H1 (cell line): Measurements from ENCODE around the gene TMEM269. TPM values are rescaled to one million over a fixed set of nuclear protein-coding genes. Genes with fewer than 3 reads are reported as not detected.

ENCODE experiments used
- CTCF ChIA-PET: fragments of 300-600 bp; sonication (Branson Sonifier 250); formaldehyde crosslinking; loops from one replicate; lab custom pipeline; 2021; ENCODE audit not compliant: partially characterized antibody; lab: Charles Lee
- POLR2A ChIA-PET: fragments of 300-600 bp; sonication (Branson Sonifier 250); formaldehyde crosslinking; loops from one replicate; lab custom pipeline; 2021; ENCODE audit warnings: inconsistent platforms; ENCODE audit not compliant: partially characterized antibody; lab: Charles Lee
- DNase-seq, 2 experiments: peaks; one replicate each; pipeline versions ENCODE4 v3.0.0 to v3.0.0-alpha.2; 2010 to 2022; ENCODE audit warnings: low spot score in 2 of 2, low read depth in 1 of 2, mixed read lengths in 1 of 2
- FAIRE-seq: peaks from 2 replicates; lab custom pipeline; 2011; peaks lifted over from hg19 to GRCh38; lab: Jason Lieb, UNC
- H2AFZ ChIP-seq: 2 replicates; pipeline ENCODE4 v1.8.1; 2012; ENCODE audit warnings: low read length, inconsistent platforms
- H2AK5ac ChIP-seq: 2 replicates; pipeline ENCODE4 v1.6.1; 2013; ENCODE audit warnings: low read depth, low read length
- H2BK120ac ChIP-seq: replicated peaks from 2 replicates; pipeline ENCODE3; 2013; ENCODE audit warnings: low read depth, low read length, inconsistent platforms
- H2BK12ac ChIP-seq: 2 replicates; pipeline ENCODE4 v1.6.1; 2013; ENCODE audit warnings: low read depth, low read length
- H2BK15ac ChIP-seq: 2 replicates; pipeline ENCODE4 v1.6.1; 2013; ENCODE audit warnings: low read length
- H2BK20ac ChIP-seq: 2 replicates; pipeline ENCODE4 v1.6.1; 2013; ENCODE audit warnings: low read length
- H2BK5ac ChIP-seq: 2 replicates; pipeline ENCODE4 v1.6.1; 2013; ENCODE audit warnings: low read depth, low read length
- H3K14ac ChIP-seq: 2 replicates; pipeline ENCODE4 v1.6.1; 2013; ENCODE audit warnings: inconsistent platforms; ENCODE audit not compliant: insufficient read length
- H3K18ac ChIP-seq: 2 replicates; pipeline ENCODE4 v1.6.1; 2013; ENCODE audit warnings: low read length; ENCODE audit errors: extremely low read depth
- H3K23ac ChIP-seq: 2 replicates; pipeline ENCODE4 v1.6.1; 2013; ENCODE audit warnings: inconsistent platforms; ENCODE audit not compliant: insufficient read length
- H3K23me2 ChIP-seq: 2 replicates; pipeline ENCODE4 v1.6.1; 2013; ENCODE audit warnings: low read depth, low read length
- H3K27ac ChIP-seq: 2 replicates; pipeline ENCODE4 v1.6.1; 2011; ENCODE audit warnings: low read depth, low read length, inconsistent platforms
- H3K27me3 ChIP-seq, 4 experiments: replicated peaks in 1 of 4; 1 replicate in 1 of 4; 2 replicates in 3 of 4; pipeline versions ENCODE4 v1.6.1 to v1.8.1; 2011 to 2013; ENCODE audit warnings: low read length in 3 of 4, mild to moderate bottlenecking in 3 of 4, inconsistent platforms in 2 of 4, mixed read lengths in 2 of 4, moderate library complexity in 1 of 4; ENCODE audit not compliant: control insufficient read depth in 3 of 4, insufficient read depth in 3 of 4; ENCODE audit errors: extremely low read depth in 1 of 4
- H3K36me3 ChIP-seq, 4 experiments: 2 replicates each; pipeline versions ENCODE4 v1.6.1 to v1.8.1; 2011 to 2013; ENCODE audit warnings: mild to moderate bottlenecking in 4 of 4, low read length in 3 of 4, moderate library complexity in 2 of 4, control low read depth in 1 of 4, inconsistent platforms in 1 of 4; ENCODE audit not compliant: insufficient read depth in 4 of 4, control insufficient read depth in 2 of 4
- H3K4ac ChIP-seq: replicated peaks from 2 replicates; pipeline ENCODE3; 2013; ENCODE audit warnings: low read length, low read depth, mixed read lengths, inconsistent platforms; ENCODE audit not compliant: insufficient read length
- H3K4me1 ChIP-seq, 4 experiments: replicated peaks in 1 of 4; 1 replicate in 1 of 4; 2 replicates in 3 of 4; pipeline versions ENCODE4 v1.6.1 to v1.8.1; 2011 to 2013; ENCODE audit warnings: low read length in 3 of 4, inconsistent platforms in 2 of 4, mixed read lengths in 1 of 4; ENCODE audit not compliant: insufficient read depth in 4 of 4, control insufficient read depth in 3 of 4
- H3K4me2 ChIP-seq, 2 experiments: 2 replicates each; pipeline versions ENCODE4 v1.6.1 to v1.8.1; 2011 to 2013; ENCODE audit warnings: low read depth in 2 of 2, low read length in 2 of 2, control low read depth in 1 of 2, inconsistent platforms in 1 of 2, mild to moderate bottlenecking in 1 of 2; ENCODE audit not compliant: insufficient read depth in 1 of 2
- H3K4me3 ChIP-seq, 4 experiments: fragments of 200-600, 300-600 bp in 1 of 4; sonication (generic), shearing (Covaris generic), sonication (Bioruptor Twin) in 1 of 4; 2 replicates each; pipeline versions ENCODE4 v1.5.1 to v1.8.1; 2011 to 2016; ENCODE audit warnings: low read length in 4 of 4, low read depth in 3 of 4, control low read depth in 2 of 4, inconsistent platforms in 2 of 4, mild to moderate bottlenecking in 2 of 4, mixed read lengths in 1 of 4, moderate library complexity in 1 of 4; ENCODE audit not compliant: insufficient read depth in 2 of 4; ENCODE audit errors: extremely low read depth in 1 of 4
- H3K56ac ChIP-seq: replicated peaks from 2 replicates; pipeline ENCODE3; 2013; ENCODE audit warnings: low read depth, mild to moderate bottlenecking, mixed read lengths, low read length, inconsistent platforms; ENCODE audit not compliant: insufficient read length
- H3K79me1 ChIP-seq: 2 replicates; pipeline ENCODE4 v1.6.1; 2013; ENCODE audit warnings: low read depth, low read length, control low read depth
- H3K79me2 ChIP-seq, 2 experiments: 2 replicates each; pipeline versions ENCODE4 v1.6.1 to v1.8.1; 2012 to 2013; ENCODE audit warnings: low read length in 2 of 2, mild to moderate bottlenecking in 2 of 2, inconsistent platforms in 1 of 2; ENCODE audit not compliant: insufficient read depth in 2 of 2, control insufficient read depth in 1 of 2
- H3K9ac ChIP-seq, 4 experiments: replicated peaks in 1 of 4; 1 replicate in 1 of 4; 2 replicates in 3 of 4; pipeline versions ENCODE4 v1.6.1 to v1.8.1; 2011 to 2013; ENCODE audit warnings: low read depth in 3 of 4, low read length in 3 of 4, control low read depth in 2 of 4, mild to moderate bottlenecking in 2 of 4, moderate library complexity in 2 of 4, inconsistent platforms in 1 of 4; ENCODE audit errors: extremely low read depth in 1 of 4
- H3K9me3 ChIP-seq, 2 experiments: 2 replicates each; pipeline versions ENCODE4 v1.6.1 to v1.8.1; 2012 to 2013; ENCODE audit warnings: mild to moderate bottlenecking in 2 of 2, moderate library complexity in 2 of 2, control low read depth in 1 of 2, inconsistent platforms in 1 of 2, low read depth in 1 of 2, low read length in 1 of 2, mixed read lengths in 1 of 2; ENCODE audit not compliant: insufficient read depth in 2 of 2
- H4K20me1 ChIP-seq, 2 experiments: replicated peaks in 1 of 2; 2 replicates each; pipeline versions ENCODE3 to v1.8.1; 2011 to 2013; ENCODE audit warnings: inconsistent platforms in 2 of 2, low read length in 2 of 2, mild to moderate bottlenecking in 1 of 2; ENCODE audit not compliant: insufficient read depth in 2 of 2, control insufficient read depth in 1 of 2
- H4K5ac ChIP-seq: 2 replicates; pipeline ENCODE4 v1.6.1; 2013; ENCODE audit warnings: low read length, low read depth, mixed read lengths, inconsistent platforms; ENCODE audit not compliant: insufficient read length
- H4K8ac ChIP-seq: 2 replicates; pipeline ENCODE4 v1.8.0; 2013; ENCODE audit warnings: mild to moderate bottlenecking, moderate library complexity, low read length, inconsistent platforms; ENCODE audit not compliant: insufficient read depth; ENCODE audit errors: extremely low read depth
- H4K91ac ChIP-seq: replicated peaks from 2 replicates; pipeline ENCODE3; 2013; ENCODE audit warnings: low read length, mixed read lengths, inconsistent platforms; ENCODE audit not compliant: insufficient read length
- ASH2L ChIP-seq: fragments of 200-600, 300-600 bp; sonication (generic); IDR thresholded peaks from one replicate; pipeline ENCODE4 v1.7.1; 2017; ENCODE audit warnings: low read length
- BACH1 ChIP-seq: IDR thresholded peaks from 2 replicates; pipeline ENCODE4 v1.6.1; 2012; ENCODE audit warnings: low read length, improper control_type of control experiment
- CEBPB ChIP-seq: IDR thresholded peaks from 2 replicates; pipeline ENCODE4 v1.6.1; 2012; ENCODE audit warnings: low read depth, low read length
- E2F6 ChIP-seq: IDR thresholded peaks from 2 replicates; pipeline ENCODE4 v1.6.1; 2012; ENCODE audit warnings: inconsistent platforms
- HDAC6 ChIP-seq: IDR thresholded peaks from one replicate; pipeline ENCODE4 v1.7.1; 2012; ENCODE audit warnings: low read depth, mild to moderate bottlenecking, inconsistent platforms, low read length, moderate library complexity
- JUND ChIP-seq: IDR thresholded peaks from 2 replicates; pipeline ENCODE4 v1.6.1; 2011; ENCODE audit warnings: mild to moderate bottlenecking, improper control_type of control experiment, low read length
- POLR2AphosphoS5 ChIP-seq: IDR thresholded peaks from 2 replicates; pipeline ENCODE4 v1.6.1; 2011; ENCODE audit warnings: low read depth, low read length
- SP4 ChIP-seq: IDR thresholded peaks from 2 replicates; pipeline ENCODE4 v1.6.1; 2012; ENCODE audit warnings: low read length, inconsistent platforms
- SRF ChIP-seq: IDR thresholded peaks from 2 replicates; pipeline ENCODE4 v1.6.1; 2011; ENCODE audit warnings: mild to moderate bottlenecking, low read depth, low read length, moderate library complexity
- TAF1 ChIP-seq: IDR thresholded peaks from 2 replicates; pipeline ENCODE4 v1.6.1; 2011; ENCODE audit warnings: mild to moderate bottlenecking, low read depth, low read length
- TAF7 ChIP-seq: optimal IDR thresholded peaks from 2 replicates; pipeline ENCODE3; 2011; ENCODE audit warnings: low read depth, mild to moderate bottlenecking, inconsistent platforms, low read length, moderate library complexity, borderline replicate concordance
- TBP ChIP-seq: IDR thresholded peaks from 2 replicates; pipeline ENCODE4 v1.6.1; 2011; ENCODE audit warnings: low read depth, low read length, improper control_type of control experiment
- TEAD4 ChIP-seq: IDR thresholded peaks from 2 replicates; pipeline ENCODE4 v1.6.1; 2012; ENCODE audit warnings: low read depth, low read length, inconsistent platforms, mixed read lengths
- USF2 ChIP-seq: IDR thresholded peaks from 2 replicates; pipeline ENCODE4 v1.6.1; 2011; ENCODE audit warnings: low read length, improper control_type of control experiment
- WGBS, 2 experiments: shearing (Covaris generic) in 1 of 2; methylation state at CpG; one replicate each; pipeline versions ENCODE4 v1.1.6 to v1.1.7; 2013 to 2015; ENCODE audit warnings: low lambda C conversion rate in 2 of 2, mixed read lengths in 2 of 2, inconsistent platforms in 1 of 2, low coverage in 1 of 2, missing lambda C conversion rate in 1 of 2; ENCODE audit not compliant: insufficient replicate concordance in 2 of 2, insufficient coverage in 1 of 2, insufficient read length in 1 of 2; ENCODE audit errors: extremely low coverage in 1 of 2, missing lambda C conversion rate in 1 of 2; 5-methylcytosine and 5-hydroxymethylcytosine counted together
- polyA plus RNA-seq, 7 experiments: library from polyadenylated mRNA; depleted of rRNA in 3 of 7; stranded (reverse) in 5 of 7; unstranded in 2 of 7; fragments of >200 nt in 5 of 7; fragments of 200-250 nt in 2 of 7; gene quantifications; 1 replicate in 5 of 7; 2 replicates in 1 of 7; 4 replicates in 1 of 7; pipeline versions ENCODE4 v1.2.1 to v1.2.3, GENCODE V29; 2011 to 2013; ENCODE audit warnings: missing spikeins in 2 of 7, mixed read lengths in 2 of 7
- total RNA-seq: library from RNA; stranded (reverse); fragmentation: NEBNext Ultra II Directional; extraction: Animal tissue kit (Norgen Biotek cat#: 25700); gene quantifications from 2 replicates; pipeline ENCODE4 v1.2.1, GENCODE V29; 2021

TMEM269 gene
- total and polyA plus RNA-seq, 2 of the 8 experiments (the other 6 are each of a cell fraction or from before 2014, with no cell fraction given): 0.14 to 0.35 TPM

GRCh38 chr1:42793824-42794223, 9.0 kb downstream of the TMEM269 start:
- no peak overlapping the region for H2AFZ ChIP-seq
- H2BK120ac ChIP-seq: no peak overlapping the region
- H3K27me3 ChIP-seq: no peaks in the 10 kb centered on the region
- H3K4ac ChIP-seq: no peak overlapping the region
- 94% methylated on average over 2 of the region's 2 CpGs; no CpG with 5 or more reads in 1 of the 2 experiments for WGBS, 2 experiments
- H2BK15ac ChIP-seq: no peak overlapping the region
- no peak overlapping the region for H4K5ac ChIP-seq
- no peak overlapping the region for H2BK20ac ChIP-seq
- H4K20me1 ChIP-seq: no peaks in the 10 kb centered on the region
- H3K9ac ChIP-seq: no peak overlapping the region
- H3K79me1 ChIP-seq: no peaks in the 10 kb centered on the region
- H3K23me2 ChIP-seq: no peaks in the 10 kb centered on the region
- no peak overlapping the region for H3K14ac ChIP-seq
- CTCF ChIA-PET: interaction anchor here (1.0 to 8.4 kb wide), 3 partner anchors 11 to 279 kb away, joined by 4 to 51 read pairs (median 5); no protein-coding TSS in a partner anchor
- no peak overlapping the region for H3K4me2 ChIP-seq
- no peak overlapping the region for H3K4me3 ChIP-seq
- no peaks in the 10 kb centered on the region for H3K36me3 ChIP-seq
- DNase-seq (no peak), FAIRE-seq (no peak)
- no peak overlapping the region for H2BK5ac ChIP-seq
- no peak overlapping the region for H4K8ac ChIP-seq
- POLR2A ChIA-PET: interaction anchor here (0.6 to 2.1 kb wide), 3 partner anchors 10 to 196 kb away, joined by 3 to 9 read pairs (median 5); partner anchors contain the start of genes ERMAP and TMEM269
- H3K18ac ChIP-seq: no peak overlapping the region
- no peak overlapping the region for H3K23ac ChIP-seq
- H3K27ac ChIP-seq: no peak overlapping the region
- H2BK12ac ChIP-seq: no peak overlapping the region
- H3K4me1 ChIP-seq: no peaks in the 10 kb centered on the region
- no peaks in the 10 kb centered on the region for H3K79me2 ChIP-seq
- H4K91ac ChIP-seq: no peak overlapping the region
- H3K9me3 ChIP-seq: no peaks in the 10 kb centered on the region; a peak in 1 of 4 replicates
- no peak overlapping the region for H3K56ac ChIP-seq
- H2AK5ac ChIP-seq: no peak overlapping the region
- TF ChIP-seq SP4 (no peak), TEAD4 (no peak), CEBPB (no peak), TBP (no peak), HDAC6 (no peak), SRF (no peak), ASH2L (no peak), TAF7 (no peak), TAF1 (no peak), E2F6 (no peak), USF2 (no peak), JUND (no peak), BACH1 (no peak), POLR2AphosphoS5 (no peak)
